Peyer's patch (tissue), 4 donors: Measurements from ENCODE around the gene ADAMTS2.

Source experiments
- CTCF ChIP-seq, 6 experiments: fragments of 450-650 bp in 4 of 6; fragments of 200-600 bp in 2 of 6; sonication (generic) in 1 of 6; IDR thresholded peaks; one replicate each; pipeline ENCODE4 v1.5.1; 2017 to 2019; ENCODE audit warnings: antibody characterized with exemption in 6 of 6, mild to moderate bottlenecking in 3 of 6, moderate library complexity in 1 of 6
- POLR2A ChIP-seq, 2 donors: fragments of 450-650 bp; IDR thresholded peaks; one replicate each; pipeline ENCODE4 v1.5.1; 2017; ENCODE audit warnings: antibody characterized with exemption in 2 of 2, mild to moderate bottlenecking in 2 of 2, moderate library complexity in 2 of 2

GRCh38 chr5:179162351-179163235 lies 182.7 kb downstream of the ADAMTS2 start:
- TF ChIP-seq CTCF (IDR thresholded peaks at IDR 0.05) (no peak), POLR2A (IDR thresholded peaks at IDR 0.05) (no peak)
